ENCODE results near the gene LAMA2.

GRCh38 chr6:129184808-129185366 lies 301.9 kb downstream of the LAMA2 start:
- TF ChIP-seq CTCF (IDR thresholded peaks at IDR 0.05; ENCODE audit: poor library complexity, severe bottlenecking) (no peak), POLR2AphosphoS5 (IDR thresholded peaks at IDR 0.05) (no peak), EZH2 (IDR thresholded peaks at IDR 0.05; ENCODE audit: borderline replicate concordance, insufficient read depth, low read length, poor library complexity, severe bottlenecking) (no peak)
- TF ChIP-seq, protein P1, sequence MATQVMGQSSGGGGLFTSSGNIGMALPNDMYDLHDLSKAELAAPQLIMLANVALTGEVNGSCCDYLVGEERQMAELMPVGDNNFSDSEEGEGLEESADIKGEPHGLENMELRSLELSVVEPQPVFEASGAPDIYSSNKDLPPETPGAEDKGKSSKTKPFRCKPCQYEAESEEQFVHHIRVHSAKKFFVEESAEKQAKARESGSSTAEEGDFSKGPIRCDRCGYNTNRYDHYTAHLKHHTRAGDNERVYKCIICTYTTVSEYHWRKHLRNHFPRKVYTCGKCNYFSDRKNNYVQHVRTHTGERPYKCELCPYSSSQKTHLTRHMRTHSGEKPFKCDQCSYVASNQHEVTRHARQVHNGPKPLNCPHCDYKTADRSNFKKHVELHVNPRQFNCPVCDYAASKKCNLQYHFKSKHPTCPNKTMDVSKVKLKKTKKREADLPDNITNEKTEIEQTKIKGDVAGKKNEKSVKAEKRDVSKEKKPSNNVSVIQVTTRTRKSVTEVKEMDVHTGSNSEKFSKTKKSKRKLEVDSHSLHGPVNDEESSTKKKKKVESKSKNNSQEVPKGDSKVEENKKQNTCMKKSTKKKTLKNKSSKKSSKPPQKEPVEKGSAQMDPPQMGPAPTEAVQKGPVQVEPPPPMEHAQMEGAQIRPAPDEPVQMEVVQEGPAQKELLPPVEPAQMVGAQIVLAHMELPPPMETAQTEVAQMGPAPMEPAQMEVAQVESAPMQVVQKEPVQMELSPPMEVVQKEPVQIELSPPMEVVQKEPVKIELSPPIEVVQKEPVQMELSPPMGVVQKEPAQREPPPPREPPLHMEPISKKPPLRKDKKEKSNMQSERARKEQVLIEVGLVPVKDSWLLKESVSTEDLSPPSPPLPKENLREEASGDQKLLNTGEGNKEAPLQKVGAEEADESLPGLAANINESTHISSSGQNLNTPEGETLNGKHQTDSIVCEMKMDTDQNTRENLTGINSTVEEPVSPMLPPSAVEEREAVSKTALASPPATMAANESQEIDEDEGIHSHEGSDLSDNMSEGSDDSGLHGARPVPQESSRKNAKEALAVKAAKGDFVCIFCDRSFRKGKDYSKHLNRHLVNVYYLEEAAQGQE (IDR thresholded peaks at IDR 0.05; ENCODE audit: borderline replicate concordance), result no peak
